HG02759 (cell line): ENCODE measurements around the gene NELFCD.
A peak's percentile ranks its signal among the peaks of the same experiment; 100 is the strongest.

Experiments
- ATAC-seq: cut with Tn5 transposase; IDR thresholded peaks from one replicate; pipeline ENCODE4 v1.9.1; 2021; ENCODE audit warnings: mild to moderate bottlenecking, moderate library complexity; ENCODE audit not compliant: unreplicated experiment

NELFCD gene

DNA sequence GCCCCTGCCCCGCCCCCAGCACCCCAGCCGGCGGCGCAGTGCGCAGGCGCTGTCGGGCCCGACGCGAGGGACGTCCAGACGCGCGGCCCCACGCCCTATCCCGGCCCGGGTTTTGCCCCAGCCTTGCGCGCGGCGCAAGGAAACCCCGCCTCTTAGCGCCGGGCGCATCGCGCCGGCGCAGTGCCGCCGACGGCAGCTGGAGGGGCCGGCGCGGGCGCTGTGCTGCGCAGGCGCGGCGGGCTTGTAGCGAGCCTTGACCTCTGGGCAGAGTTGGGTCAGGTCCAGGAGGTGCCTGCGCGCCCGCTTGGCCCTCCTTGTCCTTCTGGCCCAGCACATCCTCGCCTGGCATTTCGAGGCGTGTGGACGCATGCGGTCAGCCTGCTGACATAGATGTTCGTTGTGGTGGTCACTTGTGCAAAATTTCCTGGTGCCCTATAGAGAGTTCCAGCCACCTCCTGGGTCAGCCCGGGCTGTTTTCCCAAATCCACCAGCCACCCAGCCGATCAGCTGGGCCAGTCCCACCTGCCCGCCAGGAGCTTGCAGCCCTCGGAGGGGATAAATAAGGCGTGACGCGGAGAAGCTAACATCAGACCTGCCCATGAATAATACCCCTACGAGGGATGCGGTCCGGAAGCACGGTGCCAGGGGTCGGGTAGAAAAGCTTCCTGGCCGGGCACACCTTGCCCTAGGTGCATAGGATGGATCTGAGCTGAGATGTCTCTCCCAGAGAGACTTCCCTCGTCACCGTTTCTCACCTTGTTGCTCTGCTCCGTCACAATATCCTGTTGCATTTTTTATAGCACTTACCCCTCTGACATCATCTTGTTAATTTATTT, 62.0 kb downstream of the NELFCD start:
- ATAC-seq: peak; percentile 97

DNA sequence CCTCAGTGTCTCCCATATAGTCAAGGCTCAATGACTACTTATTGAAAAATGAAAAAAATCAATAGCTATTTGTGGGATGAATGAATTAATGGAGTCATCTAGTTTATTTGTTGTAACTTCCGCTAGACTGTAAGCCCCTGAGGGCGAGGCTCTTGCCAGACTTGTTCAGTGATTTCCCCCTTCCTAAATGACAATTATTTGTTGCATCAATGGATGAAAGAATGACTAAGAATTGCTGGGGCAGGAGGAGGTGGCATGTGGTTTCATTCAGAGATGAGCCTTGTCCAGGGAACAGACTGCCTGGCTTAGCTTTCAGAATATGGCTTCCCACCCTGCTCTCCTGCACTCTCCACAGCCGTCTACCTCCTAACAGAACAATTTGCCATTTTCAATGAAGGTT, 62.6 kb downstream of the NELFCD start:
- no peak for ATAC-seq

DNA sequence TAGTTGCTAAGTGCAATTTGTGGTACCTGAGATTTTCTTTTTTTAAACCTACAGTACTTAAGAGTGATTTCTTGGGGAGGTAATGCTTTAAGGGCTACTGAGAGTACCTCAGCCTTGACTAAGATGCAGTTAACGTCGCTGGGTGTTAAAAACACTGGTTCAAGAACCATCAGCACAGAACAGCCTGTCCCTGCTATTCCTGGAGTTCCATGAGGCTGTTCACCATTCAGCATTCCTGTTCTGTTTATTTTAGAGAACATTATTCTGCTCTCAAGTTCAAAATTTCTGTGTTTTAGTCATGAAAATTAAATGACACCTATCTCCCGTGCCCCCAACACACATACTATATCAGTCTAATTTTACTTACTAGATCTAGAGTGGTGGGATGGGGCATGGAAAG, 63.2 kb downstream of the NELFCD start:
- no peak for ATAC-seq
